Measurements from ENCODE around the gene ZSCAN20.

The ZSCAN20 gene

DNA sequence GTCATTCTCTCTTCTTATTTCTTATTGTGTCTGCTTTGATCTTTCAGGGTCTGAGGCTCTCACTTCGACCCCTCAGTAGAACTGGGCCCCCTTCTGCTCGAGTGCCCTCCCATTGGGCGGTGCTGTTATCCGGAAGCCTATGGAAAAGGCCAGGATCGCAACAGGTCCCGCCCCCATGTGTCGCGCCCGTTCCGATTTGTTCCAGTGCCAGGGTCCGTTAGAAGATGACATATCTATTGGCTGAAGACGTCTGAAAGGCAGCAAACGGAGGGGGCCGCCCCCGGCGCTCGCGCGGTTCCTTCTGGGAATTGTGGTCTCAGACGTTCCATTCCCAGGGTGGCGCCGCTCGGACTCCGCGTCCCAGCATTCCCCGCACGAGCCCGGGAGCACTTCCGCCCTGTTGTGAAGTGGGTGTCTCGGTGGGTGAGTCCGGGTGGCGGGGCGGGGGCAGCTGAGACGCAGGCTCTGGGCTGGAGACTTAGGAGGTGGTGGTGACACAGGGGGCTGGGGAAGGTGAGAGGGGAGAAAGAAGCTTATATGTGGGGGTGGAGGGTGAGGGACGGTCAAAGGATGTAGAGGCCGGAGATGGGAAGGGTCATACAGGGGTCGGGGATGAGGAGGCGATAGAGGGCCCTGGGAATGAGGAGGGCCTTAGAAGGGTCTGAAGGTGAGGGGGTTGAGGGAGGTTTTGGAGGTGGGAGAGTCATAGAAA is at the start of gene ZSCAN20:
TSS of gene ZSCAN20 (plus strand) at position 377 of the 712 bp plus-strand sequence. CDS start 6,644 bp downstream, outside the sequence.
- peak; percentile 96 to 97 for DNase-seq (ENCODE audit: low read depth in 2 of 2)

DNA sequence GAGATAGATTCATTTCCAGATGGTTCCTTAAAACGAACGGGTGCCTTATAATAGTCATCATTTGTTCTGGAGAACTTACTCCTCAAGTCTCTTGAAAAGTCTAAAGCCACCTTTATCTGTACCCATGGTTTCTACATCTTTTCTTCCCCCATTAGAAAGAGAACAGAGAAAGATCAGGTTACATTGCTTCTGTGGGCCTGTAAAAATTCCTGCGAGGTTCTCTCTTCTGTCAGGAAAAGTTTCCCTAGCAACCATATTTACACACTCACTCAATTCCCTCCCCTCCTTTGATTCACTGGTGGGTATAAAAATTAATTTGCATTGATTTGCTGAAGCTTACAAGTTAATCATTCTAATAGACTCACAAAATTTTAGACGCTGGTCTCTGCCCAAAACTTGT is 48.2 kb upstream of the ZSCAN20 start:
- DNase-seq (ENCODE audit: low read depth in 2 of 2), result no peak

DNA sequence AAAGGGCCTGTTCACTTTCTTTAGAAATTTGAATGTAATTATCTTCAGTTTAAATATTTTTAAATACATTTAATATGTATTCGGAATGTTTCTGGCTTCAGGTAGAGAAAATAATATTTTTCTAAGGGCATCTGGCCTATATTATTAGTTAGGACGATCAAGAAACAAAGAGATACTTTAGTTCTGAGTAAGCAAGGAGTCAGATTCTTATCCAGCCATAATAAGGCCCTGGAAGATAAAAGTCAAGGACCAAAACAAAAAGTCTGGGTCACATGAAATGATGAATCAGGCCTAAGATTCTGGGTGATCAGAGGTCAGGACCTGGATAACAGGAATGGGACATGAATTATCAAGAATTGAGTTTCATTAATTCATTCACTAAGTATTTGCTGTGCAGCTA is 47.8 kb upstream of the ZSCAN20 start:
- DNase-seq (ENCODE audit: low read depth in 2 of 2), result no peak

DNA sequence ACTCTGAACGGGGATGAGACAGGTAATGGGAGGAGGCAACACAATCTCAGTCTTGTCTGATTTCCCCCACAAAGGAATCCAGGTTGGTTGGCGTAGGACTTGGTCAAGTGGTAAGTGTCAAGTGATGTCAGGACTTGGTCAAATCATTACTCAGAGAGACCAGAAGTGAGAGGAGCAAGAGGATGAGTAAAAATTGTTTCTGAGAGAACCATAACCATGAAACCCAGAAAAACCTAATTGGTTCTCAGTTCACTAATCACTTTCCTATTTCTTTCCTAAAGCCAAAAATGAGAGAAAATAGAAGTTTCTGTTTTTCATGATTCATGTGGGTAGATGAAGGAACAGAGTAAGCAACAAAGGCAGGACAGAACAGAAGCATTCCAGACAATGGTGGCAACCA is 46.5 kb upstream of the ZSCAN20 start:
- no peak for DNase-seq (ENCODE audit: low read depth in 2 of 2)

DNA sequence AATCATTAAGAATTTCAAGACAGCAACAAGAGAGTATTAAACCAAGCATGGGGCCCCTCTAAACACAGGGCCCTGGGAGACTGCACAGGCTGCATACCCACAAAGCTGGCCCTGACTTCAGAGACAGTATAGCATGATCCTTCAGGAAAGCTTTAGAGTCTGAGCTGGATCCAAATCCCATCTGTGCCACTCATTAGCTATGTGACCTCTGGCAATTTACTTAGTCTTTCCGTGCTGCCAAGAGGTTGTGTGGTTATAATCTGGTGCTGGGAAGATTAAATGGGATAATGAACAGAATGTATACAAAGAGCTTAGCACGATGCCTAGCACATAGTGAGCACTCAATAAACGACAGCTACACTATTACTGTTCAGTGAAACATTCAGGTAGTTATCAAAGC is 45.5 kb upstream of the ZSCAN20 start:
- DNase-seq (ENCODE audit: low read depth in 2 of 2), result no peak

DNA sequence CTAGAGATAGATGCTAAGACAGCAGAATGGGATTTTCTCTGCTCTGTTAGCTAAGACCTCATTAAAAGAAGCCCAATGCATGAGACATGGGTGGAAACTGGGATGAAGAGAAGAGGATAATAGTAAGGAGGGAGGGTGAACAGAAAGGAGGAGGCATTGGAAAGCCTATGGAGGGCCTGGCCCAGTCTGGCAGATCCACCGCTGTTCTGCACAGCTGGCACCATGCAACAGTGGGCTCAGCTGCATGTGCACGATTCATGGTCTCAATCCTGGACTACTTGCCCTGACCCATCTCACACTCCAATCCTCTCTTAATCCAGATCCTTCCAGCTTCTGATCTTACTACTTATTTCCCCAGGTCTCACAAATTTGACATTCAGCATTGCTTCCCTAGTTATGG is 43.8 kb upstream of the ZSCAN20 start:
- no peak for DNase-seq (ENCODE audit: low read depth in 2 of 2)

DNA sequence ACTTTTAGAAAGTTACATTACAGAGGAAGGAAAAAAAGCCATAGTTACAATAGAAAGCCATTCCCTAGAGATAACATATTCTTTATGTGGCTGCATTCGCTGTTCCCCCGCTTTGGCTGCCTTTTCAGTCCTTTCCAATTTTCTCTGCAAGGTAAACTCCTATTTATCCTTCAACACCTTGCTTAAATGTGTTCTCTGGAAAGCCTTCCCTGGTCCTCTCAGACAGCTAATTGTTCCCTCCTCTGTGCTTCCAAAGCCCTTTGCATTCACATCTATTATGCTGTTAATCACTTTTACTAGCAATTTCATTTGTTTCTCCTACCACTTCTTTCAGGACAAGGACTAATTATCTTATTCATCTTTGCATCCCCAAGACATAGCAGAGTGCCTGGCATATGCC is 43.1 kb upstream of the ZSCAN20 start:
- DNase-seq (ENCODE audit: low read depth in 2 of 2), result no peak

DNA sequence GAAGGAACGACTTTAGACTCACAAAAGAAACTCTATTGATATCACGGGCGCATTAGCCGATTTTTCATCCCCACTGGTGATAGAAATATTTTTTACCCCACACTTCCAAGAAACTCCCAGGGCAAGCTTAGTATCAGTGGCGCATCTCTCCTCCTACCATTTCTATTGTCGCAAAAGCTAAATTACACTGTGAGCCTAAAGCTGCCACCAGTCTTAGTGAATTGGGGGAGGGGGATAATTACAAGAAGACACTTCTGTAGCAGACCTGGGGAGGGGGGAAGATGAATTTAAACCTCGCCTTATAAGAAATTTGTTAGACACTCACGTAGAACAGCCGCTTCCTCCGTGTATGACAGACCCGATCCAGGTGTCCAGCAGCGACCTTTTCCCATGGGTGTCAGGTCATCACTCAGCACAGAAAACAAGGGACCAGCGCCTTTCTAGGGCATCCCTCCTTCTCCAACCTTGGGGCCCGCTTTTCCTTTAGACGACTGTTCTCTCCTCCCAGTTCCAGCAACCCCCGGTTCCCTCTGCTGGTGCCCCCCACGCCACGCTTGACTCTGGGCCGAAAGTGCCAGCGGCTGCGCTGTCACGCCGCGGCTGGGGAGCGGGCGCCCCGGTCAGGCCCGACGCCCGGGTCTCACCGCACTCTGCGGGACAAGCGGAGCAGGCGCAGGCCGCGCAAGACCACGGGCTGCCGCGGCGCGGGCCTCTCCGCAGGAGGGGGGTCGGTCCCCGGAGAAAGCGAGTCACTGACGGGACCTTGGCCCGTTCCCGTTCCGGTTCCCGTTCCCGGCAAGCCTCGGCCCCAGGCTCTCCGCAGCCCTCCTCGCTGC is 42.4 kb upstream of the ZSCAN20 start:
- DNase-seq (ENCODE audit: low read depth in 2 of 2), result no peak

DNA sequence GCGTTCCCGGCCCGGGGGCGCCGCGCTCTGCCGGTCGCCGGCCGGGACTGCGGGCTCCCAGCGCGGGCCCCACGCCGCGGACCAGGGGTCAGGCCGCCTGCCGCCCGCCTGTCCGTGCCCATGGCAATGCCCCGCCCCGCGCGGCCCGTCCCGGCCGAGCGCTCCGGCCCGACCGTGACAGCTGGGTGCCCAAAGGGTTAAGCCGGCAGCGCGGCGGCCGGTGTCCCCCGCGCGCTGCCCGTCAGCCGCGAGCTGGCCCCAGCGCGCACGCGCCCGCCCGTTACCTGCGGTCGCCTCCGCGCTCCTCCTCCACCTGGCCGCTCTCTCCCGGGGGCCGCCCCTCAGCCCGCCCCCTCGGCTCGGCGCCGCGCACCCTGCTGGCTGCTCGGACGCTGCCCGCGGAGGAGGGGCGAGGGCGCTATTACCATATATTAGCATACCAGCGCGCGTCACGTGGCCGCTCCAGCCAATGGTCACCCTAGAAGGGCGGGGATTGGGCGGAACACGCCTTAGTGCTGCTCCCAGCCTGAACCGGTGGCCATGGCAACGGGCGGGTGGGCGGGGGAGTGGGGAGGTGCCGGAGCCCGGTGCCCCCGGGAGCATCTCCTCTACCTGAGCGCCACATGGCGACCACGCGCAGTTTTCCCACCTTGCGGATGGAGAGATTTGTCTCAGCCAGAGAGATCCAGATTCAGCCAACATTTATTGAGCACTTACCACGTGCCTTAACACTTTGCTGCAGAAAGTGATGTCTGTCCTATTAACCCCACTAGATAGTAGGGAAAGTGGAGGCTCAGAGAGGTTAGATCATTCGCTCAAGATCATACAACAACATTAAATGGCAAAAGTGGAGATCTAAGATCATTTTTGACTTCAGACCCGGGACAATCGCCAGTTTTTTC is 41.5 kb upstream of the ZSCAN20 start, which contains the start of gene PHC2:
TSS of gene PHC2 (minus strand) at position 404 of the 902 bp plus-strand sequence. CDS start 55,556 bp downstream, outside the sequence.
- DNase-seq (ENCODE audit: low read depth in 2 of 2), result peak; percentile 80 to 81

DNA sequence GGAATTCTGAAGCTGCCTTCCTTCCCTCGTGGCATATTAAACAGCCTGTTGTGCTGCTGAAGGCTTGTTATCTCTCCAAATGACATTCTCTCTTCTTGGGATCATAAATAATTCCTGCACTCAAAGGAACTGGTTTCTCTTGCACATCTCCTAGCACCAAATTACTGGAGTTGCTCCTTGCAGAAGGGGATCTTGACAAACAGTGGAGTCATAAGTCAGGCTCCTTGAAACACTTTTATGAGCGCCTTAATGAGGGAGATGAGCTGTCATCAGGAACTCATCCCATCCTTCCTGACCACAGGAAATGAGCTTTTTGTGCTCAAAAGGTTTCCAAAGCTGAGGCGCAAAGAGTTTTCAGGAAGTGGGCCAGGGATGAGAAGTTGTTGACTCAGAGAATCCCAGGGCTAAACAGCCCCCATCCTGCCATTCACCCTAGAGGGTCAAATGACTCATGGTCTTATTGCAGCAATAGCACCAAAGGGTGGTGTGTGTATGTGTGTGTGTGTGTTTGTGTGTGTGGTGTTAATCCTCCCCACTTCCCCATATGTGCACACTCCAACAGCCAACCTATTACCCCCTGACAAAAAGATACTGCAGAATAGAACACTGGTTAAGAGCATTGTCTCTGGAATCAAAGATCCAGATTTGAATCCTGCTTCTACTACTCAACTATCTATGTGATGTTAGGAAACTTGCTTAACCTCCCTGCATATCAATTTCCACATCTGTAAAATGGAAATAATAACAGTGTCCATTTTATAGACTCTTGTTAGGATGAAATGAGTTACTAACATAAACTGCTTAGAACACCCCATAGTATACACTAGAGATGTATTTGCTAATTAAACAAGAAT is 38.7 kb upstream of the ZSCAN20 start:
- DNase-seq (ENCODE audit: low read depth in 2 of 2), result peak; percentile 100

DNA sequence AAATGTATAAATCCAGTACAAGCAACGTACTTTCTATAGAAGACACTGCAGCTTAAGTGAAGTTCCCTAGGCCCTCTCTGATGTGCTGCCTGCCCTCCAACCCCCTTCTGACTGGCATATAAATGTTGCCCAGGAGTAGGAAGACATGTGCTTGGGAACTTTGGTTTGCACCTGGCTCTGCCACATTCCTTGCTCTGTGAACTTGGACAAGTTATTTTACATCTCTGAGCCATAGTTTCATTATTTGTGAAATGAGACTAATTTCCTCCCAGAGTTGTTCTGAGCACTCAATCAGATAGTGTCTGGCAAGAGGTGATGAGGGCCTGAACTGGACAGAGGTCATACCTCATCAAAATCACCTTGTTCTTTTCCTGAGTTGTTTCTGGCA is 38.1 kb upstream of the ZSCAN20 start:
- DNase-seq (ENCODE audit: low read depth in 2 of 2), result no peak

DNA sequence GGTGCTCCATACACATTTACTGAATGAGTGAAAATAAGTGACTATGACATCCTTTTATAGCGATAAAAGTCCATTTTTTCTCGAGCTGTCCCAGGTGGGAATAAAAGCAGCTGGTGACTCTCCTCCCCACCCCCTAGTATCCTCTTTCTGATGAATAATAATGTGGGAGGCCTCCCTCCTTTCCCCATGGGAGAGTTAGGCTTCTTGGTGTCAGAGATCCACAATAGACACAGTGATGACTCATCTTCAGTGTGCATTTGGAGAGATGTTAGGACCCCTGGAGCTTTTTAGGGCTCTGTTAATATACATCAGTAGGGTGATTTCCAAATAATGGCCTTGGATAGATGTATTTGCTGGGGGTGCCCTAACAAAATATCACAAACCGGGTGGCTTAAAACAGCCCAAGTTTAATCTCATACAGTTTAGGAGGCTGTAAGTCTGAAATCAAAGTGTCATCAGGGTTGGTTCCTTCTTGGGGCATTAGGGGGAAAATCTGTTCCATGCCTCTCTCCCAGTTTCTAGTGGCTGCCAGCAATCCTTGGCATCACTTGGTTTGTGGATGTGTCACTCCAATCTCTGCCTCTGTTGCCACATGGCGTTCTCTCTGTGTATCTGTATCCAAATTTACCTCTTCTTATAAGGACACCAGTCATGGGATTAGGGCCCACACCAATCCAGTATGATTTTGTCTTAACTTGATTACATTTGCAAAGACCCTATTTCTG is 37.2 kb upstream of the ZSCAN20 start:
- DNase-seq (ENCODE audit: low read depth in 2 of 2), result peak in 1 of 2 experiments; percentile 58

DNA sequence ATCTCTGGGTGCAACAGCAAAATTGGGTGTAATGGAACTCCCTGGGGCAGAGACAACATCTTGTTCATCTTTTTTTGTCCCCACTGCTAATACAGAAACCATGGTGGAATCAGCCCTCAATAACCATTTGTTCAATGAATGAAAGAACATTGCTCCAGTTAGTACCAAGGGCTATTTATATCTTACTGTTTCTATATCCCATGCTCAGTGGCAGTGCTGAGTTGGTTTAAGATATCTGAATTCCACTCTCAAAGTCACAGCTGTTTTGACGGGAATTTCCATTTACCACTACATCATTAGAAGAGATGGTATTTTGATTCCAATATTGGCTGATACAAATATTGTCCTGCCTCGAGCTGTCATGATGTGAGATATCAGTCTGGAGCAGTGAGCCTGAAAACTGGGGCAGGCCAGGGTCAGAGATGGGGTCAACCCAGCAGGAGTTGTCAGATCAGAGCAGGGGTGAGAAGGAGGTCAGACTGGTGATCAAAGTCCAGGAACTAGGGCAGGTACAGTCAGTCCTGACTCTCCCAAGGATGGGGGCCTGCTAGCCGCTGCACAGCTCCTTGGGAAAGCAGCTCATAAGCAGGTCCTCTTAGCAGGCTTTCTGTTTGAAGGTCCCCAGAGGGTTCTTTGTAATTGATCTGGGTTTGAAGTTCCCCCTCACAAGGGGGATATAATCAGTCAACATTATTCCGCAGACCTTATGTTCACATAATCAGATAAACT is 35.7 kb upstream of the ZSCAN20 start:
- DNase-seq (ENCODE audit: low read depth in 2 of 2), result no peak

DNA sequence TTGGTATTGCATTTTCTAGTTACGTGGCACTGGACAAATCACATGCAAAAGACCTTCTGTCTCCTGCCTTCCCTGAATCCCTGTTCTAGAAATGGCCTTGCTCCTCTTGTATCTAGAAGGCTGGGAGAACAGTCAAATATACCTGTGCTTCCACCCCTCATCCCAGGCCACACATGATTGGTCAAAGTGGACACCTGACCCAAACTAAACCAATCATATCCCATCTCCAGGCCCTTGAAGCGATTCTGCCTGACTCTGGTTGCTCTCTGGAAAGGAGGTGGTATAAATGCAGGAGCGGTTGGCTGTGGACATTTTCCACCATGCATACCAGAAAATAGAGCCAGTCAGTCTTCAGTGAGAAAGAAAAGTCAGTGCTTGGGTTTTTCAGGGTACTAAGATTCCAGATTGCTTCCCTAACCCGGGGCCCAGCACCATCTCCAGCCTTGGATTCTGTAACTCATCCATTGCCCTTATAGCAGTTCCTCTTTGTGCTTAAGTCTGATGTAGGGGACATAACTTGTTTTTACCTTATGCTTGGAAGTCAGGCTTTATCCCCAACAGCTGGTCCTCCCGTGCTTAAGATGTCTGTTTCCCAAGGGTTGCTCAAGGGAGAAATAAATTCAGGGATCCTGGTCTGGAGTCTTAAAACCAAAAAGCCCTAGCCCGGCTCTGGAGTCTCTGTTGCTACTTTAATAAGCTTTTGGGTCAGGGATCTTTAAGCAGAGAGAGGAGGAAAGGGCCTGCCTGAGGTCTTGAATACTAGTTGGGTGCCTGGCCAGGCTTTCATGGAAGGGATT is 33.9 kb upstream of the ZSCAN20 start:
- no peak for DNase-seq (ENCODE audit: low read depth in 2 of 2)

DNA sequence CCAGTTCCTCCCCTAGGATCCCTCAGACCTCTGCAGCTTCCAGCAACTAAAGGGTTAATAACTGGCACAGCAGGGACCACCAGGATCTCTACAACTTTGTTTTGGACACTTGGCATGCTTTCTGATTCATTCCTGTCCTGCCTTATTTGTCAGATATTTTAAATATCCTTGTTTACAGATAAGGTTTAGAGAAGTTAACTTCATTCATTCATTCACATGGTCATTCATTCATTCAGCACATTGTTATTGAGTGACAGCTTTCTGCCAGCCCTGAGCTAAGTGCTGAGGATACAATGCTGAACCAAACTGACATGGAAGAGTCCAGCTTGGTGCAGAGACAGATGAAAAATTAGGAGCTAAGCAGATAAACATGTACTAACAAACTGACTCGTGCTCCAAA is 32.8 kb upstream of the ZSCAN20 start:
- DNase-seq (ENCODE audit: low read depth in 2 of 2), result no peak

DNA sequence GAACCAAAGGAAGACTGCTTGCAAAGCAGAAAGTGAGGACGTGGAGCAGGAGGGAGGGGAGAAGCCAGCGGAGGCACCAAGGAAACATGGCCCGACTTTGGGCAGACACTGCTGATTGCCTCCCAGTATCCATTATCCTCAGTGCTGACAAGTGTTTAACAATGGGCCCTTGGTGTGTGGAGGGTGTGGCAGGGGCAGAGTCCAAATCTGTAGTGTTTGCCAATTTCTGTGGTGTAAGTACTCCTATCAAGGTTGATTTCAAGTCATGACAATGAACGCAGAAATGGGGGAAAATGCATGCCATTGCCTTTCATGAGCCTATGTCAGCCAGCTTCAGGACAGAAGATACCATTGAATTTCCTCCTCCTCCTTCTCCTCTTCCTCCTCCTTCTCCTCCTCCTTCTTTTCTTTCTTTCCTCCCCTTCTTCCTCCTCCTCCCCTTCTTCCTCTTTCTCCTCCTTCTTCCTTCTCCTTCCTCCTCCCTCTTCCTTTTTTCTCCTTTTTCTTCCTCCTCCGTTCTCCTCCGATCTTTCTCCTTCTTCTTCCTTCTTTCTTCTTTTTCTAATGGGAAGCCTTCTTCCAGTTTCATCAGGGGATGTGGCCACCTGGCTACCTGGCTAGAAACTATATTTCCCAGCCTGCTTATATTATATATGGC is 31.2 kb upstream of the ZSCAN20 start:
- DNase-seq (ENCODE audit: low read depth in 2 of 2), result no peak

DNA sequence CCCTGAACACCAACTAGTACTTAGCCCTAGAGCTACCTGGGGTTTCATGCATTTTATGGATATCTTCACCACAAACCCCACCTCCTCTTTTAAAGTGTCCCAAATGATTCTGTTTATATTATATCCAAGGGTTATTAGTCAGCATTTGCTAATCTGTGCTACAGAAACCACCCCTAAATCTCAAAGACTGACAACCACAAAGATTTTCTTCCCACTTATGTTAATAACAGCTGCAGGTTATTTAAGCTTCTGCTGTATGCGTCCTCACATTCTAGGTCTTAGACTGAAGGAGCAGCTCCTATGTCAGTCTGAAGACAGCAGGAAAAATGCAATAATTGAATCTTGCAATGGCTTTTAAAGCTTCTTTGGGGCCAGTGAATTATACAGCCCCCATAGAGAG is 30.3 kb upstream of the ZSCAN20 start:
- DNase-seq (ENCODE audit: low read depth in 2 of 2), result no peak

DNA sequence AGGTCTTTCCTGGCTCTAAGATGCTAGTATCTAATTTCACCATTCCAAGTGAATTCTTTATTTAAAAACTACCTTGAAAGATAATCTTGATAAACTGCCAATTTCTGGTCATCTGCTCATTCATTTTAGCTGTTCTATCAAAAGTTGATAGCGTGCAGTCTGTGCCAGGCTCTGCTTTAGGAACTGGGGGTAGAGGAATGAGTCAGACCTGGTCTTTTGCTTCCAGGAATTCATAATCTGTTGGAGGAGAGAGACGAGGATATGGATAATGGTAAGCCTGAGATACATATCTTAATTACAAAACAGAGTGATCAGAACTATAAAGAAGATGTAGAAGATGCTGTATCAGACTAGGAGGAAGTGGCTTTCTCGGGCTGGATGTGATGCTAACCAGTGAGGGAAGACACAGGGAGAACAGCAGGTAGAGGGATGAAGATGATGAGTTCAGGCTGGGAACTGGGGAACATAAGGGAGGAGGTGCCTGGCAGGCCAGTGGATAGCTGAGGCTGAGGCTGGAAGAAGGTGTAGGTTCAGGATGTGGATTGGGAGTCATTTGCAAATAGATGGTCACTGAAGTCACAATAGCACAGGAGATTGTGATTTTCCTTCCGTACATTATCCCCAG is 29.3 kb upstream of the ZSCAN20 start:
- DNase-seq (ENCODE audit: low read depth in 2 of 2), result peak in 1 of 2 experiments; percentile 44
